ENCODE results near the gene EFEMP1. TPM values are rescaled to one million over a fixed set of nuclear protein-coding genes. Genes with fewer than 3 reads are reported as not detected.

Gene EFEMP1
- total RNA-seq, 1 donor from 2014 or later, result not detected

- H3K27me3 Mint-ChIP-seq, result peaks cover 2% of the 10 kb centered on the region
- H3K36me3 Mint-ChIP-seq (ENCODE audit: low read depth), result no peaks in the 10 kb centered on the region
- CTCF ChIA-PET, result no interaction called here
- intact Hi-C loops (cut with micrococcal nuclease), result no loop called here
- H3K4me3 Mint-ChIP-seq, result no peak overlapping the region
- H3K27ac Mint-ChIP-seq, result no peak overlapping the region
- TF ChIP-seq CTCF (IDR thresholded peaks at IDR 0.05), result no peak
- no peak for ATAC-seq (ENCODE audit: low read depth)
- no peaks in the 10 kb centered on the region for H3K9me3 Mint-ChIP-seq
- peaks cover 2% of the 10 kb centered on the region for H3K4me1 Mint-ChIP-seq
- DNase-seq, result no peak
- POLR2A ChIA-PET, result no interaction called here
These were observed 47.0 kb downstream of the EFEMP1 start for GRCh38 chr2:55876429-55877086.

DNA sequence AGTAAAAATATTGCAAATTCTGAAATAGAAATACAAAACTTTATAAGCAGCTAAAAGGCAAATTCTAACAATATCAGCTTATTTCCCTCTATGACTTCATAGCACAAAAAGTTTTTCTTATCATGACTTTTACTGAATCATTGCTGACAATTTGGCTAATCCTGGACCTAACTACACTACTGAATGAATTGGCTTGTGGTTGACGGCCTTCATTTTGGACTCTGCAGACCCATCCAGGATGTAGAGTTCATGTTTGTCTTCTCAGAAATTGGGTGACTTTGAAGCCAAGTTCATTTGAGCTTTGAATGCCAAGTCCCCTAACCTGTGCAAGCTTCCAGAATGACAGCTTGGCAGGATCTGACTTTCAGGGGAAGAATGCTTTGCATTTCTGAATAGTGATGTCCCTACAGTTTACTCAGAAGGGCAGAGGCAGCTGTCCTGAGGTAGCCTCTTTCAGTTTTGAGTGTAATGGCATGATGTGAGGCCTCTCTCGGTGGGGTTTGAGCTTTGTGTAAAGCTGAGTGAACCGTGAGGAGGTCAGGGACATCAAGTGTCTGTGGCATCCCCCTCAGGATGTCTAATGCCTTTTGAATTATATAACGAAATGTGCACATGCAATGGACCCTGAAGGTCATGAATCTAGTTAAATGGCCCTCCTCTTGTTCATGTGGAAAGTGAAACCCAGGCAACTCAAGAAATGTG is 48.0 kb downstream of the EFEMP1 start:
- intact Hi-C loops (cut with micrococcal nuclease), result no loop called here
- no peak for TF ChIP-seq CTCF (IDR thresholded peaks at IDR 0.05)
- H3K27ac Mint-ChIP-seq, result no peak overlapping the region
- DNase-seq (no peak), ATAC-seq (ENCODE audit: low read depth) (no peak)
- H3K4me3 Mint-ChIP-seq, result no peak overlapping the region
- peaks cover 9% of the 10 kb centered on the region for H3K4me1 Mint-ChIP-seq
- ChIA-PET CTCF (no interaction called here), POLR2A (no interaction called here)
- H3K36me3 Mint-ChIP-seq (ENCODE audit: low read depth), result no peaks in the 10 kb centered on the region
- no peaks in the 10 kb centered on the region for H3K9me3 Mint-ChIP-seq
- H3K27me3 Mint-ChIP-seq, result peaks cover 2% of the 10 kb centered on the region

GRCh38 chr2:55874338-55874737 is 49.2 kb downstream of the EFEMP1 start:
- intact Hi-C loops (cut with micrococcal nuclease), result no loop called here
- ChIA-PET POLR2A (no interaction called here), CTCF (no interaction called here)
- no peak overlapping the region for H3K27ac Mint-ChIP-seq
- no peaks in the 10 kb centered on the region for H3K9me3 Mint-ChIP-seq
- no peaks in the 10 kb centered on the region for H3K36me3 Mint-ChIP-seq (ENCODE audit: low read depth)
- ATAC-seq (ENCODE audit: low read depth), result no peak
- no peak overlapping the region for H3K4me3 Mint-ChIP-seq
- peaks cover 2% of the 10 kb centered on the region for H3K27me3 Mint-ChIP-seq
- DNase-seq, result no peak
- peaks cover 11% of the 10 kb centered on the region for H3K4me1 Mint-ChIP-seq
- no peak for TF ChIP-seq CTCF (IDR thresholded peaks at IDR 0.05)

- no peaks in the 10 kb centered on the region for H3K27me3 Mint-ChIP-seq
- no peak for DNase-seq
- no peaks in the 10 kb centered on the region for H3K9me3 Mint-ChIP-seq
- peak overlapping the region; percentile 1 for H3K27ac Mint-ChIP-seq
- CTCF ChIA-PET, result no interaction called here
- no peaks in the 10 kb centered on the region for H3K36me3 Mint-ChIP-seq (ENCODE audit: low read depth)
- intact Hi-C loops (cut with micrococcal nuclease), result no loop called here
- POLR2A ChIA-PET, result no interaction called here
- ATAC-seq (ENCODE audit: low read depth), result peak; percentile 34
- TF ChIP-seq CTCF (IDR thresholded peaks at IDR 0.05), result no peak
- no peak overlapping the region for H3K4me3 Mint-ChIP-seq
- peaks cover 11% of the 10 kb centered on the region for H3K4me1 Mint-ChIP-seq
These were observed 51.9 kb downstream of the EFEMP1 start for GRCh38 chr2:55871637-55872036.

DNA sequence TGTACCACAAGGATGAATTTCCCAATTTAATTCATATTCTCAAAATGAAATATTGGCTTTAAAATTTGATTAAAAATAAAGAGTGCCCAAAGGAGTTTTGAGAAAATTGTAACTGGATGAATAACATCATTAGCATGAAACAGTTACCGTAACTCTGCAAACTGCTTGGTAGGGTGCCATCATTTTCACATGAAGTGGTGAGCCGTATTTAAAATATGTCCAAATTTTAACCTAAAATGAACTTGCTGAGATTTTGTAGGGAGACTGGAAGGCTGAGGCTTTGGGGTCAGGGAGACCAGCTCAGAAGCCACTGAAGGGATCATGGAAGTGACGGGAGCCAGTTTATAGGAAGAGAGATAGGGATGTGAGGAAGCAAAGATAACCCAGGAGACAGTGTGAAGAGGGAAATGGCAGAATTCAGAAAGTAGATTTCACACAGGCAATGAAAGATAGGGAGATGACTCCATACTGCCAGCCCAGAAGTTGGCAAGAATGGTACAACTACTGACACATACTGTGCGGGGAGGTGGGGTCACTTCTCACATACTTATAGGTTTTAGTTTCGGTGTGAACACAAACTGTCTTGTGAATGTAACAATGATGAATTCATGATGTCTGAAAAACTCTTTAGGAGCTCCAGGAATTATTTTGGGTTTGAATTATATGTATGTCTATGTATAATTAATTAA is 53.8 kb downstream of the EFEMP1 start:
- Mint-ChIP-seq H3K27me3 (peaks cover 2% of the 10 kb centered on the region), H3K9me3 (no peaks in the 10 kb centered on the region), H3K4me1 (peaks cover 11% of the 10 kb centered on the region), H3K4me3 (no peak overlapping the region), H3K27ac (no peak overlapping the region), H3K36me3 (ENCODE audit: low read depth) (no peaks in the 10 kb centered on the region)
- TF ChIP-seq CTCF (IDR thresholded peaks at IDR 0.05), result no peak
- no peak for ATAC-seq (ENCODE audit: low read depth)
- intact Hi-C loops (cut with micrococcal nuclease), result no loop called here
- POLR2A ChIA-PET, result no interaction called here
- no peak for DNase-seq
- CTCF ChIA-PET, result no interaction called here

All from activated B cell treated with CpG ODN at 0.5 μM for 24 hours (primary cell).